Measurements from ENCODE around the gene AQP1.

Gene AQP1

GRCh38 chr7:30922596-30922995 is 10.9 kb downstream of the AQP1 start:
- DNase-seq, result no peak

GRCh38 chr7:30923009-30923773 is 11.5 kb downstream of the AQP1 start:
- DNase-seq, result no peak

GRCh38 chr7:30923774-30924413 is 12.2 kb downstream of the AQP1 start:
- no peak for DNase-seq

GRCh38 chr7:30924624-30925023 is 13.0 kb downstream of the AQP1 start:
- DNase-seq, result no peak

GRCh38 chr7:30925117-30925516 is 13.5 kb downstream of the AQP1 start:
- no peak for DNase-seq

- DNase-seq, result no peak
Observed at GRCh38 chr7:30925913-30926312, 14.3 kb downstream of the AQP1 start.

GRCh38 chr7:30926313-30926712 is 14.7 kb downstream of the AQP1 start:
- DNase-seq, result no peak

GRCh38 chr7:30927040-30927439 is 15.4 kb downstream of the AQP1 start:
- no peak for DNase-seq

- DNase-seq, result no peak
Observed at GRCh38 chr7:30927559-30927958, 15.9 kb downstream of the AQP1 start.

GRCh38 chr7:30928254-30928872 is 16.7 kb downstream of the AQP1 start:
- DNase-seq, result no peak

- DNase-seq, result no peak
Observed at GRCh38 chr7:30929686-30930085, 18.0 kb downstream of the AQP1 start.

- DNase-seq, result no peak
Observed at GRCh38 chr7:30930621-30931020, 19.0 kb downstream of the AQP1 start.

- no peak for DNase-seq
Observed at GRCh38 chr7:30931161-30931928, 19.7 kb downstream of the AQP1 start.

- no peak for DNase-seq
Observed at GRCh38 chr7:30931929-30932540, 20.4 kb downstream of the AQP1 start.

- DNase-seq, result no peak
Observed at GRCh38 chr7:30932562-30932961, 20.9 kb downstream of the AQP1 start.

GRCh38 chr7:30933124-30933974 is 21.7 kb downstream of the AQP1 start:
- no peak for DNase-seq

GRCh38 chr7:30934225-30934624 is 22.6 kb downstream of the AQP1 start:
- no peak for DNase-seq

- no peak for DNase-seq
Observed at GRCh38 chr7:30934732-30935568, 23.3 kb downstream of the AQP1 start.

- DNase-seq, result no peak
Observed at GRCh38 chr7:30935569-30935877, 23.9 kb downstream of the AQP1 start.

- no peak for DNase-seq
Observed at GRCh38 chr7:30936650-30937245, 25.1 kb downstream of the AQP1 start.

- DNase-seq, result no peak
Observed at GRCh38 chr7:30937416-30937815, 25.8 kb downstream of the AQP1 start.
